HepG2 (cell line): Measurements from ENCODE around the gene SHBG. TPM values are rescaled to one million over a fixed set of nuclear protein-coding genes. Genes with fewer than 3 reads are reported as not detected.

ENCODE experiments used
- CHD4 ChIP-seq: fragments of 200-600 bp; sonication (generic); IDR thresholded peaks from 2 replicates; pipeline ENCODE4 v1.7.0; 2017; ENCODE audit warnings: mild to moderate bottlenecking, low read length, borderline replicate concordance
- CSRNP1 ChIP-seq: sonication (generic); formaldehyde crosslinking; IDR thresholded peaks from 2 replicates; pipeline ENCODE4 v1.8.1; 2023; ENCODE audit warnings: mild to moderate bottlenecking, missing genetic modification reagents
- ERF ChIP-seq: IDR thresholded peaks from 2 replicates; pipeline ENCODE4 v1.6.1; 2018; ENCODE audit warnings: missing biosample characterization, missing genetic modification reagents
- JDP2 ChIP-seq: sonication (generic); formaldehyde crosslinking; IDR thresholded peaks from 2 replicates; pipeline ENCODE4 v1.8.1; 2022; ENCODE audit warnings: missing genetic modification reagents, borderline replicate concordance
- LCORL ChIP-seq, 2 experiments: fragments of 450-650 bp in 1 of 2; sonication (generic) in 1 of 2; formaldehyde crosslinking in 1 of 2; IDR thresholded peaks; 2 replicates each; pipeline versions ENCODE4 v1.5.0 to v1.6.1; 2017 to 2020; ENCODE audit warnings: antibody characterized with exemption in 1 of 2, missing genetic modification reagents in 1 of 2
- MED8 ChIP-seq: sonication (generic); formaldehyde crosslinking; IDR thresholded peaks from 2 replicates; pipeline ENCODE4 v1.8.1; 2023; ENCODE audit warnings: mild to moderate bottlenecking, missing genetic modification reagents; ENCODE audit not compliant: insufficient replicate concordance
- MIER3 ChIP-seq: IDR thresholded peaks from 2 replicates; pipeline ENCODE4 v1.6.1; 2016; ENCODE audit warnings: missing compliant biosample characterization, borderline replicate concordance
- RERE ChIP-seq: IDR thresholded peaks from 2 replicates; pipeline ENCODE4 v1.6.1; 2016; ENCODE audit warnings: low read depth, missing genetic modification reagents, missing compliant biosample characterization
- SNAI1 ChIP-seq: sonication (generic); formaldehyde crosslinking; IDR thresholded peaks from 2 replicates; pipeline ENCODE4 v1.5.0; 2020; ENCODE audit warnings: mild to moderate bottlenecking, missing genetic modification reagents, borderline replicate concordance
- TCF12 ChIP-seq, 2 experiments: fragments of 450-650 bp in 1 of 2; sonication (generic) in 1 of 2; formaldehyde crosslinking in 1 of 2; IDR thresholded peaks; 2 replicates each; pipeline versions ENCODE4 v1.6.1 to v1.8.0; 2017 to 2022; ENCODE audit warnings: antibody characterized with exemption in 1 of 2, mild to moderate bottlenecking in 1 of 2, missing genetic modification reagents in 1 of 2, moderate library complexity in 1 of 2
- ZHX1 ChIP-seq: sonication (generic); formaldehyde crosslinking; IDR thresholded peaks from 2 replicates; pipeline ENCODE4 v1.8.1; 2022; ENCODE audit warnings: low read depth, mild to moderate bottlenecking, missing genetic modification reagents
- ZNF713 ChIP-seq: sonication (generic); formaldehyde crosslinking; IDR thresholded peaks from 2 replicates; pipeline ENCODE4 v1.4.0; 2020; ENCODE audit warnings: mild to moderate bottlenecking, missing genetic modification reagents
- ZNF740 ChIP-seq: sonication (generic); formaldehyde crosslinking; IDR thresholded peaks from 2 replicates; pipeline ENCODE4 v1.4.0; 2020; ENCODE audit warnings: missing genetic modification reagents
- polyA plus RNA-seq, 8 experiments: library from polyadenylated mRNA; depleted of rRNA in 3 of 8; stranded (reverse) in 7 of 8; unstranded in 1 of 8; fragments of >200 nt; fragmentation: Illumina TruSeq in 4 of 8; extraction: Trizol in 4 of 8; gene quantifications; 2 replicates each; pipeline versions ENCODE4 v1.2.1 to v1.2.3, GENCODE V29; 2011 to 2016; ENCODE audit warnings: low read depth in 4 of 8, missing spikeins in 1 of 8, mixed read lengths in 1 of 8; ENCODE audit not compliant: insufficient read depth in 1 of 8
- total RNA-seq, 5 experiments: library from RNA; depleted of rRNA; stranded (reverse); fragments of >200 nt; fragmentation: Illumina TruSeq; extraction: Trizol; gene quantifications; 2 replicates each; pipeline ENCODE4 v1.2.3, GENCODE V29; 2016; ENCODE audit warnings: low read depth in 1 of 5

The SHBG gene
- total and polyA plus RNA-seq, 2 of the 13 experiments (the other 11 are each of a cell fraction or from before 2014, with no cell fraction given), result 4.0 to 6.1 TPM

GRCh38 chr17:7583253-7584109 is 46.5 kb upstream of the SHBG start, which contains the start of gene MPDU1 (continued):
- TF ChIP-seq RERE (CRISPR knock-in tag) (no peak), TCF12 (IDR thresholded peaks at IDR 0.05) (no peak), TCF12 (CRISPR knock-in tag; IDR thresholded peaks at IDR 0.05) (no peak), LCORL (IDR thresholded peaks at IDR 0.05) (no peak), LCORL (CRISPR knock-in tag; IDR thresholded peaks at IDR 0.05) (peak; percentile 51; the same call in 1 of the 2 replicates), CHD4 (0 out of 2 replicates have a peak, but pooled peaks have one; percentile 31), ZHX1 (CRISPR knock-in tag) (peak; percentile 97), SNAI1 (CRISPR knock-in tag) (no peak; the same call in 1 of the 2 replicates), MED8 (peak; percentile 36), ZNF713 (CRISPR knock-in tag) (no peak), ZNF740 (CRISPR knock-in tag) (peak; percentile 19; the same call in 1 of the 2 replicates), MIER3 (CRISPR knock-in tag) (peak; percentile 94), ERF (peak; percentile 83), JDP2 (CRISPR knock-in tag) (no peak), CSRNP1 (peak; percentile 95; the same call in 1 of the 2 replicates)
